A673 (cell line): ENCODE data around the gene RGCC. TPM values are rescaled to one million over a fixed set of nuclear protein-coding genes. Genes with fewer than 3 reads are reported as not detected.

Experiments used
- BruUV-seq: library from RNA; stranded (reverse); fragments of 400-500 nt; replicated peaks from 2 replicates; lab custom pipeline; 2021; lab: Mats Ljungman, UMichigan
- CTCF ChIA-PET: fragments of 300-600 bp; sonication (Branson Sonifier 250); formaldehyde crosslinking; loops from one replicate; lab custom pipeline; 2022; ENCODE audit warnings: antibody characterized with exemption; lab: Charles Lee
- POLR2A ChIA-PET: fragments of 300-600 bp; sonication (Branson Sonifier 250); formaldehyde crosslinking; loops from one replicate; lab custom pipeline; 2022; ENCODE audit warnings: antibody characterized with exemption; ENCODE audit not compliant: low non-redundant PET; lab: Charles Lee
- DNase-seq: peaks from one replicate; pipeline ENCODE4 v3.0.0-alpha.2; 2015; ENCODE audit warnings: low spot score
- H3K27ac ChIP-seq: fragments of 200-600 bp; sonication (generic); 2 replicates; pipeline ENCODE4 v1.5.1; 2016; ENCODE audit warnings: mixed run types, low read depth, mild to moderate bottlenecking, mixed read lengths, antibody characterized with exemption, low read length; ENCODE audit not compliant: poor library complexity, severe bottlenecking
- H3K27me3 ChIP-seq: fragments of 200-600 bp; sonication (generic); replicated peaks from 2 replicates; pipeline ENCODE4 v1.6.1; 2017; ENCODE audit warnings: mixed run types, low read depth, mild to moderate bottlenecking, mixed read lengths, antibody characterized with exemption, low read length; ENCODE audit not compliant: insufficient read depth, poor library complexity
- H3K36me3 ChIP-seq: fragments of 200-600 bp; sonication (generic); 2 replicates; pipeline ENCODE4 v1.6.1; 2016; ENCODE audit warnings: mixed run types, mild to moderate bottlenecking, mixed read lengths, antibody characterized with exemption, low read length; ENCODE audit not compliant: insufficient read depth, poor library complexity, severe bottlenecking
- H3K4me1 ChIP-seq: fragments of 200-600 bp; sonication (generic); 2 replicates; pipeline ENCODE4 v1.6.1; 2017; ENCODE audit warnings: mixed run types, mild to moderate bottlenecking, mixed read lengths, antibody characterized with exemption, low read length; ENCODE audit not compliant: insufficient read depth, poor library complexity, severe bottlenecking
- H3K4me3 ChIP-seq: fragments of 200-600 bp; sonication (generic); 2 replicates; pipeline ENCODE4 v1.5.1; 2016; ENCODE audit warnings: low read depth, mixed run types, mild to moderate bottlenecking, mixed read lengths, low read length; ENCODE audit not compliant: poor library complexity, severe bottlenecking
- H3K9me3 ChIP-seq: fragments of 200-600 bp; sonication (generic); 2 replicates; pipeline ENCODE4 v1.6.1; 2016; ENCODE audit warnings: mixed run types, low read depth, mild to moderate bottlenecking, mixed read lengths, antibody characterized with exemption, low read length; ENCODE audit not compliant: poor library complexity, severe bottlenecking
- EZH2 ChIP-seq: fragments of 200-600 bp; sonication (generic); IDR thresholded peaks from 2 replicates; pipeline ENCODE4 v1.6.1; 2017; ENCODE audit warnings: borderline replicate concordance, low read depth, mild to moderate bottlenecking, mixed read lengths, antibody characterized with exemption, low read length; ENCODE audit not compliant: poor library complexity, severe bottlenecking
- intact Hi-C: fragments of 100-400 bp; cut with micrococcal nuclease; formaldehyde crosslinking; loops from one replicate; pipeline ENCODE4 v1.10.0; 2022; ENCODE audit not compliant: unreplicated experiment
- total RNA-seq: library from RNA; stranded (reverse); gene quantifications from 2 replicates; pipeline ENCODE4 v1.2.3, GENCODE V29; 2021
- TF ChIP-seq, protein P1 (sequence below): fragments of 300-800, 200-600 bp; sonication (generic); conservative IDR thresholded peaks from 2 replicates; pipeline ENCODE4 v1.5.1; 2017; ENCODE audit warnings: low read depth, mild to moderate bottlenecking, antibody characterized with exemption, low read length, moderate library complexity, mixed read lengths

Gene RGCC
- total RNA-seq, 1 experiment from 2014 or later: not detected

DNA sequence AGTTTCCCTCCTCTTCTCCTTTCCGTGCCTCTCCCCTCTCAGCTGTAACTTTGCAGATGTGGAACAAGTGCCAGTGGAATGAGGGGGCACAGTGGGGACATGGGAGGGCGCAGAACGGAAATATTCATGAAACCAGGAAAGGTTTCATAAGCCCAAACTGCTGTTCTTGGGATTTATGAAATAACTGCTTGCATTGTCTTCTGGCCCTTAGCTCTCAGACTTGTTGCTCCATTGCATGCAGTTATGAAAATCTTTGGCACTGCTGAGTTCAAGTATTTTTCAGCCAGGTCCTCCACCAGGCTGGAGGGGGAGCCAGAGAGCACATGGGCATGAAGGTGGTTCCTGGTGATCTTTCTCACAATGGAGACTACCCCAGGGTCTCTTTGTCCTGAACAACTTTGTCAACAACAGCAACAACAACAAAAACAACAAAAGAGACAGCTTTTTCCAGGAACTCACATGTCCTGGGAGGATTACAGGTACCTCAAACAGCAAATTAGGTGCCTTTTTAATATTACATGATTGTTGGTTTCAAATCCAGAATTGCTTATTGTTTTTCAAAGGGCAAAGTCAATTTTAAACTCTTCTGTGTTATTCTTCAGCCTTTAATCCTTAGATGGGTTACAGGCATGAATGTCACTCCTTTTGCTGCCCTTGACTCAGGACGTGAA is 1.5 kb downstream of the RGCC start:
- H3K27me3 ChIP-seq: peaks cover 56% of the 10 kb centered on the region
- POLR2A ChIA-PET: no interaction called here
- no peak overlapping the region for H3K4me3 ChIP-seq
- TF ChIP-seq, protein P1, sequence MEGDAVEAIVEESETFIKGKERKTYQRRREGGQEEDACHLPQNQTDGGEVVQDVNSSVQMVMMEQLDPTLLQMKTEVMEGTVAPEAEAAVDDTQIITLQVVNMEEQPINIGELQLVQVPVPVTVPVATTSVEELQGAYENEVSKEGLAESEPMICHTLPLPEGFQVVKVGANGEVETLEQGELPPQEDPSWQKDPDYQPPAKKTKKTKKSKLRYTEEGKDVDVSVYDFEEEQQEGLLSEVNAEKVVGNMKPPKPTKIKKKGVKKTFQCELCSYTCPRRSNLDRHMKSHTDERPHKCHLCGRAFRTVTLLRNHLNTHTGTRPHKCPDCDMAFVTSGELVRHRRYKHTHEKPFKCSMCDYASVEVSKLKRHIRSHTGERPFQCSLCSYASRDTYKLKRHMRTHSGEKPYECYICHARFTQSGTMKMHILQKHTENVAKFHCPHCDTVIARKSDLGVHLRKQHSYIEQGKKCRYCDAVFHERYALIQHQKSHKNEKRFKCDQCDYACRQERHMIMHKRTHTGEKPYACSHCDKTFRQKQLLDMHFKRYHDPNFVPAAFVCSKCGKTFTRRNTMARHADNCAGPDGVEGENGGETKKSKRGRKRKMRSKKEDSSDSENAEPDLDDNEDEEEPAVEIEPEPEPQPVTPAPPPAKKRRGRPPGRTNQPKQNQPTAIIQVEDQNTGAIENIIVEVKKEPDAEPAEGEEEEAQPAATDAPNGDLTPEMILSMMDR: peak; percentile 54
- no peak for TF ChIP-seq EZH2
- peaks cover 4% of the 10 kb centered on the region for H3K4me1 ChIP-seq
- no peaks in the 10 kb centered on the region for H3K36me3 ChIP-seq
- H3K9me3 ChIP-seq: no peaks in the 10 kb centered on the region
- intact Hi-C loops: no loop called here
- no TSS peak for BruUV-seq
- H3K27ac ChIP-seq: no peak overlapping the region
- peak; percentile 15 for DNase-seq
- CTCF ChIA-PET: interaction anchor here (0.8 kb wide), 1 partner anchor 30 kb away, joined by 4 read pairs; no protein-coding TSS in a partner anchor

DNA sequence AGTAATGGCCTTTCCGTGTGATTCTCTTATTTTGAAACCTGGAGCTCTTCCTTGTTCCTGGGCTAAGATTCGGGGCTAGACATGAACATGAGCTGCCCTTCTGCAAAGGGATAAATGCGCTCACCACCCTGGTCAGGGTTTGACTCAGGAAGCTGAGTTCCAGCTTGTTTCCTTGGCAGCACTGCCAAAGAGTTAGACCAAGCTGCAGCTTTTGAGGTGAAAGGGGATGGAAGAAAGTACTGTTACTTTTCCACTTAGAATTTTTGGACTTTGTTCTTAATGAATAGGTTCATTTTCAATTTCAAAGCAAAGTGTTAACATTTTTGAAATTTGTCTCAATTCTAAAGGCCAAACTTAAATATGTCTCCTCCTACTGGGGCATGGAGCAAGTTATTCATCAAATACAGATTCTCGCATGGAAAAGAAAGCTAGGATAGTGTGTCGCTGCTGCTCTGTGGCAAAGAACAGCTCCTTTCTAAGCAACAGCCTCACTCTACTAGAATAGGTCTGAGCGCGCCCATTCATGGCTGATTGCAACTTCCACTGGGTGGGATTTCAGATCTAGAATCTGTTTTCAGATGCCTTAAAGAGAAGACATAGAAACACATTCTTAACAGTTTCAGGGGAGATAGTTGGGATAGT is 2.2 kb downstream of the RGCC start:
- intact Hi-C loops: no loop called here
- no peaks in the 10 kb centered on the region for H3K9me3 ChIP-seq
- POLR2A ChIA-PET: no interaction called here
- H3K4me1 ChIP-seq: peaks cover 4% of the 10 kb centered on the region
- DNase-seq: no peak
- no peak overlapping the region for H3K4me3 ChIP-seq
- BruUV-seq: no TSS peak
- no peak for TF ChIP-seq EZH2
- TF ChIP-seq, protein P1: no peak
- peaks cover 55% of the 10 kb centered on the region for H3K27me3 ChIP-seq
- no peak overlapping the region for H3K27ac ChIP-seq
- H3K36me3 ChIP-seq: no peaks in the 10 kb centered on the region
- CTCF ChIA-PET: interaction anchor here (0.8 kb wide), 1 partner anchor 31 kb away, joined by 4 read pairs; no protein-coding TSS in a partner anchor

DNA sequence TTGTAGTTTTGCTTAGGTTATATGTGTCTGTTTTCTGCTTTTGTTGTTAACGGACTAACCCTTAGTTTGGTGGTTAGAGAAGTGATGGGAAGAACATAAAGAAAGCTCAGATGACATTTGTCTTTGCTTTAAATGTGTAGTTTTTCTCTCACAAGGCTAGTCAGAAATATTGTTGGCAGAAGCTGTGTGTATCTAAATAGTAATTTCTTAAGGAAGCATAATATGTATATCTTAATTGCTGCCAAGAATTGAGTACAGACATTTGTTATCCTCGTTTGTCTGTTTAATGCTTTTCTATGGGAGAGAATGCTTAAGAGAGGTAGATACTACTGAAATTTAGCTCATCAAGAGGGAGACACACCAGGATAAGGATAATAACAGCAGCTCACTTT is 2.7 kb downstream of the RGCC start:
- ChIA-PET POLR2A (interaction anchor here (0.5 kb wide), 1 partner anchor 662 kb away, joined by 3 read pairs; no protein-coding TSS in a partner anchor), CTCF (no interaction called here)
- Histone ChIP-seq H3K4me1 (peaks cover 4% of the 10 kb centered on the region), H3K4me3 (no peak overlapping the region), H3K36me3 (no peaks in the 10 kb centered on the region), H3K27ac (no peak overlapping the region), H3K27me3 (peaks cover 50% of the 10 kb centered on the region), H3K9me3 (no peaks in the 10 kb centered on the region)
- no peak for DNase-seq
- TF ChIP-seq, protein P1: no peak
- BruUV-seq: no TSS peak
- intact Hi-C loops: no loop called here
